ENCODE measurements around the gene GPR45.

- TF ChIP-seq POLR2A (IDR thresholded peaks at IDR 0.05; ENCODE audit: extremely low read depth, insufficient read length) (no peak), MYC (IDR thresholded peaks at IDR 0.05; ENCODE audit: low read depth, low read length) (no peak), CTCF (IDR thresholded peaks at IDR 0.05; ENCODE audit: low read depth, low read length) (no peak)
These were observed 5.5 kb upstream of the GPR45 start for GRCh38 chr2:105236060-105236424.
